Measurements from ENCODE around the gene C10orf67. TPM values are rescaled to one million over a fixed set of nuclear protein-coding genes. Genes with fewer than 3 reads are reported as not detected.

Gene C10orf67
- total RNA-seq, 1 experiment from 2014 or later: not detected

- TF ChIP-seq, protein P1, sequence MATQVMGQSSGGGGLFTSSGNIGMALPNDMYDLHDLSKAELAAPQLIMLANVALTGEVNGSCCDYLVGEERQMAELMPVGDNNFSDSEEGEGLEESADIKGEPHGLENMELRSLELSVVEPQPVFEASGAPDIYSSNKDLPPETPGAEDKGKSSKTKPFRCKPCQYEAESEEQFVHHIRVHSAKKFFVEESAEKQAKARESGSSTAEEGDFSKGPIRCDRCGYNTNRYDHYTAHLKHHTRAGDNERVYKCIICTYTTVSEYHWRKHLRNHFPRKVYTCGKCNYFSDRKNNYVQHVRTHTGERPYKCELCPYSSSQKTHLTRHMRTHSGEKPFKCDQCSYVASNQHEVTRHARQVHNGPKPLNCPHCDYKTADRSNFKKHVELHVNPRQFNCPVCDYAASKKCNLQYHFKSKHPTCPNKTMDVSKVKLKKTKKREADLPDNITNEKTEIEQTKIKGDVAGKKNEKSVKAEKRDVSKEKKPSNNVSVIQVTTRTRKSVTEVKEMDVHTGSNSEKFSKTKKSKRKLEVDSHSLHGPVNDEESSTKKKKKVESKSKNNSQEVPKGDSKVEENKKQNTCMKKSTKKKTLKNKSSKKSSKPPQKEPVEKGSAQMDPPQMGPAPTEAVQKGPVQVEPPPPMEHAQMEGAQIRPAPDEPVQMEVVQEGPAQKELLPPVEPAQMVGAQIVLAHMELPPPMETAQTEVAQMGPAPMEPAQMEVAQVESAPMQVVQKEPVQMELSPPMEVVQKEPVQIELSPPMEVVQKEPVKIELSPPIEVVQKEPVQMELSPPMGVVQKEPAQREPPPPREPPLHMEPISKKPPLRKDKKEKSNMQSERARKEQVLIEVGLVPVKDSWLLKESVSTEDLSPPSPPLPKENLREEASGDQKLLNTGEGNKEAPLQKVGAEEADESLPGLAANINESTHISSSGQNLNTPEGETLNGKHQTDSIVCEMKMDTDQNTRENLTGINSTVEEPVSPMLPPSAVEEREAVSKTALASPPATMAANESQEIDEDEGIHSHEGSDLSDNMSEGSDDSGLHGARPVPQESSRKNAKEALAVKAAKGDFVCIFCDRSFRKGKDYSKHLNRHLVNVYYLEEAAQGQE (IDR thresholded peaks at IDR 0.05; ENCODE audit: insufficient read depth in 1 of 2, low read depth in 2 of 2, low read length in 1 of 2): no peak
- TF ChIP-seq SIN3A (IDR thresholded peaks at IDR 0.05; ENCODE audit: borderline replicate concordance, insufficient read depth, low read depth, low read length): no peak
- TF ChIP-seq POLR2AphosphoS5 (IDR thresholded peaks at IDR 0.05; ENCODE audit: low read depth, low read length): no peak
- no peak for TF ChIP-seq TCF7L2 (IDR thresholded peaks at IDR 0.05; ENCODE audit: low read depth, low read length)
- TF ChIP-seq CTCF (IDR thresholded peaks at IDR 0.05): no peak
- no TSS peak for BruUV-seq (replicated peaks)
- H3K36me3 ChIP-seq (ENCODE audit: control insufficient read depth, insufficient read depth, low read length): no peaks in the 10 kb centered on the region
- no peaks in the 10 kb centered on the region for H3K9me3 ChIP-seq (ENCODE audit: control insufficient read depth, insufficient read depth, low read depth, low read length)
- H3K4me1 ChIP-seq (ENCODE audit: control insufficient read depth, insufficient read depth, low read length): no peaks in the 10 kb centered on the region
- H3K27ac ChIP-seq (ENCODE audit: low read length): no peak overlapping the region
- POLR2A ChIA-PET: no interaction called here
- DNase-seq (ENCODE audit: low read depth, low spot score) (no peak), ATAC-seq (no peak)
- in situ Hi-C loops (cut with HindIII; ENCODE audit: low pct_unique_long_range_greater_than_20kb, low sequenced_read_pairs) (no loop called here), intact Hi-C loops (cut with micrococcal nuclease; ENCODE audit: unreplicated experiment) (no loop called here)
- H3K4me3 ChIP-seq (ENCODE audit: low read depth in 2 of 2, low read length in 2 of 2): no peak overlapping the region
- CTCF ChIA-PET: no interaction called here
- H3K27me3 ChIP-seq (ENCODE audit: control insufficient read depth, insufficient read depth, low read length): no peaks in the 10 kb centered on the region
Observed at GRCh38 chr10:23363793-23364135, 19.2 kb upstream of the C10orf67 start.

- in situ Hi-C loops (cut with HindIII; ENCODE audit: low pct_unique_long_range_greater_than_20kb, low sequenced_read_pairs): no loop called here
- BruUV-seq (replicated peaks): no TSS peak
- Histone ChIP-seq H3K27ac (ENCODE audit: low read length) (no peak overlapping the region), H3K9me3 (ENCODE audit: control insufficient read depth, insufficient read depth, low read depth, low read length) (no peaks in the 10 kb centered on the region), H3K36me3 (ENCODE audit: control insufficient read depth, insufficient read depth, low read length) (no peaks in the 10 kb centered on the region), H3K27me3 (ENCODE audit: control insufficient read depth, insufficient read depth, low read length) (no peaks in the 10 kb centered on the region), H3K4me3 (ENCODE audit: low read depth in 2 of 2, low read length in 2 of 2) (no peak overlapping the region), H3K4me1 (ENCODE audit: control insufficient read depth, insufficient read depth, low read length) (no peaks in the 10 kb centered on the region)
- CTCF ChIA-PET: no interaction called here
- TF ChIP-seq CTCF (IDR thresholded peaks at IDR 0.05) (no peak), SIN3A (IDR thresholded peaks at IDR 0.05; ENCODE audit: borderline replicate concordance, insufficient read depth, low read depth, low read length) (no peak), POLR2AphosphoS5 (IDR thresholded peaks at IDR 0.05; ENCODE audit: low read depth, low read length) (no peak), TCF7L2 (IDR thresholded peaks at IDR 0.05; ENCODE audit: low read depth, low read length) (no peak)
- TF ChIP-seq, protein P1 (IDR thresholded peaks at IDR 0.05; ENCODE audit: insufficient read depth in 1 of 2, low read depth in 2 of 2, low read length in 1 of 2): no peak
- intact Hi-C loops (cut with micrococcal nuclease; ENCODE audit: unreplicated experiment): no loop called here
- DNase-seq (ENCODE audit: low read depth, low spot score): no peak
- no peak for ATAC-seq
- POLR2A ChIA-PET: interaction anchor here (0.6 kb wide), 1 partner anchor 208 kb away, joined by 3 read pairs; no protein-coding TSS in a partner anchor
Observed at GRCh38 chr10:23362879-23363792, 18.5 kb upstream of the C10orf67 start.

All from Panc1 (cell line).